HepG2 (cell line): ENCODE data around the gene DNAJB12. TPM values are rescaled to one million over a fixed set of nuclear protein-coding genes. Genes with fewer than 3 reads are reported as not detected.

Experiments
- CREBL2 ChIP-seq: sonication (generic); formaldehyde crosslinking; IDR thresholded peaks from 2 replicates; pipeline ENCODE4 v1.8.1; 2023; ENCODE audit warnings: missing genetic modification reagents, mild to moderate bottlenecking, borderline replicate concordance
- E2F2 ChIP-seq: sonication (generic); formaldehyde crosslinking; IDR thresholded peaks from 2 replicates; pipeline ENCODE4 v1.4.0; 2020; ENCODE audit warnings: missing genetic modification reagents, borderline replicate concordance
- IRF1 ChIP-seq: sonication (generic); formaldehyde crosslinking; IDR thresholded peaks from 2 replicates; pipeline ENCODE4 v1.4.0; 2020; ENCODE audit warnings: low read depth, mild to moderate bottlenecking, missing genetic modification reagents
- MIER3 ChIP-seq: IDR thresholded peaks from 2 replicates; pipeline ENCODE4 v1.6.1; 2016; ENCODE audit warnings: missing compliant biosample characterization, borderline replicate concordance
- MLLT10 ChIP-seq: sonication (generic); formaldehyde crosslinking; IDR thresholded peaks from 2 replicates; pipeline ENCODE4 v1.4.0; 2020; ENCODE audit warnings: missing genetic modification reagents
- NR3C1 ChIP-seq: sonication (generic); formaldehyde crosslinking; IDR thresholded peaks from 2 replicates; pipeline ENCODE4 v1.4.0; 2020; ENCODE audit warnings: missing genetic modification reagents
- RBFOX2 ChIP-seq: fragments of 200-400 bp; formaldehyde crosslinking; IDR thresholded peaks from 2 replicates; pipeline ENCODE4 v1.6.1; 2017; ENCODE audit warnings: low read depth, mild to moderate bottlenecking, low read length
- SAP130 ChIP-seq: IDR thresholded peaks from 2 replicates; pipeline ENCODE4 v1.6.1; 2016; ENCODE audit warnings: low read depth
- ZBTB38 ChIP-seq: sonication (generic); formaldehyde crosslinking; IDR thresholded peaks from 2 replicates; pipeline ENCODE4 v1.5.1; 2020; ENCODE audit warnings: mild to moderate bottlenecking, missing genetic modification reagents
- ZEB1 ChIP-seq: IDR thresholded peaks from 2 replicates; pipeline ENCODE4 v1.6.1; 2012; ENCODE audit warnings: mild to moderate bottlenecking, low read depth, inconsistent platforms; ENCODE audit not compliant: insufficient replicate concordance
- ZNF10 ChIP-seq: sonication (generic); formaldehyde crosslinking; IDR thresholded peaks from 2 replicates; pipeline ENCODE4 v1.4.0; 2020; ENCODE audit warnings: mild to moderate bottlenecking, low read depth, missing genetic modification reagents, borderline replicate concordance
- ZNF326 ChIP-seq: sonication (generic); formaldehyde crosslinking; IDR thresholded peaks from 2 replicates; pipeline ENCODE4 v1.4.0; 2020; ENCODE audit warnings: missing genetic modification reagents, borderline replicate concordance
- ZNF724P ChIP-seq: sonication (generic); formaldehyde crosslinking; IDR thresholded peaks from 2 replicates; pipeline ENCODE4 v1.8.0; 2022; ENCODE audit warnings: missing genetic modification reagents, borderline replicate concordance
- ZSCAN20 ChIP-seq: sonication (generic); formaldehyde crosslinking; IDR thresholded peaks from 2 replicates; pipeline ENCODE4 v1.4.0; 2020; ENCODE audit warnings: missing genetic modification reagents, mild to moderate bottlenecking, borderline replicate concordance
- polyA plus RNA-seq, 8 experiments: library from polyadenylated mRNA; depleted of rRNA in 3 of 8; stranded (reverse) in 7 of 8; unstranded in 1 of 8; fragments of >200 nt; fragmentation: Illumina TruSeq in 4 of 8; extraction: Trizol in 4 of 8; gene quantifications; 2 replicates each; pipeline versions ENCODE4 v1.2.1 to v1.2.3, GENCODE V29; 2011 to 2016; ENCODE audit warnings: low read depth in 4 of 8, missing spikeins in 1 of 8, mixed read lengths in 1 of 8; ENCODE audit not compliant: insufficient read depth in 1 of 8
- total RNA-seq, 5 experiments: library from RNA; depleted of rRNA; stranded (reverse); fragments of >200 nt; fragmentation: Illumina TruSeq; extraction: Trizol; gene quantifications; 2 replicates each; pipeline ENCODE4 v1.2.3, GENCODE V29; 2016; ENCODE audit warnings: low read depth in 1 of 5
- TF ChIP-seq, protein P1 (sequence below): sonication (generic); formaldehyde crosslinking; conservative IDR thresholded peaks from 2 replicates; pipeline ENCODE4 v1.4.0; 2020; ENCODE audit warnings: missing genetic modification reagents
- TF ChIP-seq, protein P2 (sequence below): fragments of 450-650 bp; IDR thresholded peaks from 2 replicates; pipeline ENCODE4 v1.6.1; 2016
- TF ChIP-seq, protein P3 (sequence below): IDR thresholded peaks from 2 replicates; pipeline ENCODE4 v1.6.1; 2016; ENCODE audit warnings: missing compliant biosample characterization, missing genetic modification reagents, borderline replicate concordance
- TF ChIP-seq, protein P4 (sequence below): sonication (generic); formaldehyde crosslinking; IDR thresholded peaks from 2 replicates; pipeline ENCODE4 v1.4.0; 2020; ENCODE audit warnings: missing genetic modification reagents, mild to moderate bottlenecking, borderline replicate concordance

Gene DNAJB12
- total and polyA plus RNA-seq, 2 of the 13 experiments (the other 11 are each of a cell fraction or from before 2014, with no cell fraction given), result 10.8 to 18.2 TPM

GRCh38 chr10:72319416-72320254 lies 35.1 kb downstream of the DNAJB12 start (continued):
- TF ChIP-seq MLLT10 (CRISPR knock-in tag) (no peak), IRF1 (no peak), ZNF10 (no peak), ZNF724P (CRISPR knock-in tag) (0 out of 2 replicates have a peak, but pooled peaks have one; percentile 60), E2F2 (CRISPR knock-in tag) (no peak), SAP130 (CRISPR knock-in tag) (peak; percentile 94), ZSCAN20 (peak; percentile 82), ZEB1 (no peak), CREBL2 (CRISPR knock-in tag) (no peak), ZBTB38 (CRISPR knock-in tag) (peak; percentile 73; the same call in 1 of the 2 replicates), NR3C1 (CRISPR knock-in tag) (no peak), ZNF326 (CRISPR knock-in tag) (no peak), RBFOX2 (peak; percentile 96), MIER3 (CRISPR knock-in tag) (peak; percentile 40; the same call in 1 of the 2 replicates)
- TF ChIP-seq, protein P1, sequence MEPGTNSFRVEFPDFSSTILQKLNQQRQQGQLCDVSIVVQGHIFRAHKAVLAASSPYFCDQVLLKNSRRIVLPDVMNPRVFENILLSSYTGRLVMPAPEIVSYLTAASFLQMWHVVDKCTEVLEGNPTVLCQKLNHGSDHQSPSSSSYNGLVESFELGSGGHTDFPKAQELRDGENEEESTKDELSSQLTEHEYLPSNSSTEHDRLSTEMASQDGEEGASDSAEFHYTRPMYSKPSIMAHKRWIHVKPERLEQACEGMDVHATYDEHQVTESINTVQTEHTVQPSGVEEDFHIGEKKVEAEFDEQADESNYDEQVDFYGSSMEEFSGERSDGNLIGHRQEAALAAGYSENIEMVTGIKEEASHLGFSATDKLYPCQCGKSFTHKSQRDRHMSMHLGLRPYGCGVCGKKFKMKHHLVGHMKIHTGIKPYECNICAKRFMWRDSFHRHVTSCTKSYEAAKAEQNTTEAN (CRISPR knock-in tag), result no peak
- TF ChIP-seq, protein P2, sequence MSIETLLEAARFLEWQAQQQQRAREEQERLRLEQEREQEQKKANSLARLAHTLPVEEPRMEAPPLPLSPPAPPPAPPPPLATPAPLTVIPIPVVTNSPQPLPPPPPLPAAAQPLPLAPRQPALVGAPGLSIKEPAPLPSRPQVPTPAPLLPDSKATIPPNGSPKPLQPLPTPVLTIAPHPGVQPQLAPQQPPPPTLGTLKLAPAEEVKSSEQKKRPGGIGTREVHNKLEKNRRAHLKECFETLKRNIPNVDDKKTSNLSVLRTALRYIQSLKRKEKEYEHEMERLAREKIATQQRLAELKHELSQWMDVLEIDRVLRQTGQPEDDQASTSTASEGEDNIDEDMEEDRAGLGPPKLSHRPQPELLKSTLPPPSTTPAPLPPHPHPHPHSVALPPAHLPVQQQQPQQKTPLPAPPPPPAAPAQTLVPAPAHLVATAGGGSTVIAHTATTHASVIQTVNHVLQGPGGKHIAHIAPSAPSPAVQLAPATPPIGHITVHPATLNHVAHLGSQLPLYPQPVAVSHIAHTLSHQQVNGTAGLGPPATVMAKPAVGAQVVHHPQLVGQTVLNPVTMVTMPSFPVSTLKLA, result peak; percentile 33; the same call in 1 of the 2 replicates
- TF ChIP-seq, protein P3, sequence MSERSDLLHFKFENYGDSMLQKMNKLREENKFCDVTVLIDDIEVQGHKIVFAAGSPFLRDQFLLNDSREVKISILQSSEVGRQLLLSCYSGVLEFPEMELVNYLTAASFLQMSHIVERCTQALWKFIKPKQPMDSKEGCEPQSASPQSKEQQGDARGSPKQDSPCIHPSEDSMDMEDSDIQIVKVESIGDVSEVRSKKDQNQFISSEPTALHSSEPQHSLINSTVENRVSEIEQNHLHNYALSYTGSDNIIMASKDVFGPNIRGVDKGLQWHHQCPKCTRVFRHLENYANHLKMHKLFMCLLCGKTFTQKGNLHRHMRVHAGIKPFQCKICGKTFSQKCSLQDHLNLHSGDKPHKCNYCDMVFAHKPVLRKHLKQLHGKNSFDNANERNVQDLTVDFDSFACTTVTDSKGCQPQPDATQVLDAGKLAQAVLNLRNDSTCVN, result no peak
- TF ChIP-seq, protein P4, sequence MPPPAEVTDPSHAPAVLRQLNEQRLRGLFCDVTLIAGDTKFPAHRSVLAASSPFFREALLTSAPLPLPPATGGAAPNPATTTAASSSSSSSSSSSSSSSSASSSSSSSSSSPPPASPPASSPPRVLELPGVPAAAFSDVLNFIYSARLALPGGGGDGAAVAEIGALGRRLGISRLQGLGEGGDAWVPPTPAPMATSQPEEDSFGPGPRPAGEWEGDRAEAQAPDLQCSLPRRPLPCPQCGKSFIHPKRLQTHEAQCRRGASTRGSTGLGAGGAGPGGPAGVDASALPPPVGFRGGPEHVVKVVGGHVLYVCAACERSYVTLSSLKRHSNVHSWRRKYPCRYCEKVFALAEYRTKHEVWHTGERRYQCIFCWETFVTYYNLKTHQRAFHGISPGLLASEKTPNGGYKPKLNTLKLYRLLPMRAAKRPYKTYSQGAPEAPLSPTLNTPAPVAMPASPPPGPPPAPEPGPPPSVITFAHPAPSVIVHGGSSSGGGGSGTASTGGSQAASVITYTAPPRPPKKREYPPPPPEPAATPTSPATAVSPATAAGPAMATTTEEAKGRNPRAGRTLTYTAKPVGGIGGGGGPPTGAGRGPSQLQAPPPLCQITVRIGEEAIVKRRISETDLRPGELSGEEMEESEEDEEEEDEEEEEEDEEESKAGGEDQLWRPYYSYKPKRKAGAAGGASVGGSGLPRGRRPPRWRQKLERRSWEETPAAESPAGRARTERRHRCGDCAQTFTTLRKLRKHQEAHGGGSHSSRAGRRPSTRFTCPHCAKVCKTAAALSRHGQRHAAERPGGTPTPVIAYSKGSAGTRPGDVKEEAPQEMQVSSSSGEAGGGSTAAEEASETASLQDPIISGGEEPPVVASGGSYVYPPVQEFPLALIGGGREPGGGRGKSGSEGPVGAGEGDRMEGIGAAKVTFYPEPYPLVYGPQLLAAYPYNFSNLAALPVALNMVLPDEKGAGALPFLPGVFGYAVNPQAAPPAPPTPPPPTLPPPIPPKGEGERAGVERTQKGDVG (CRISPR knock-in tag), result no peak
